ENCODE results near the gene ADSL.
"Not testable (repeated sequence)": the region's sequence is repeated elsewhere in the genome, so short reads cannot be mapped to it uniquely, and the experiment has no call there.

The ADSL gene

GRCh38 chr22:40368016-40368415 is 21.7 kb downstream of the ADSL start:
- no peak overlapping the region for H3K9ac ChIP-seq (ENCODE audit: low read depth, low read length)
- peaks cover 28% of the 10 kb centered on the region for H3K36me3 ChIP-seq (ENCODE audit: insufficient read depth, low read length)
- H3K9me3 ChIP-seq (ENCODE audit: control insufficient read depth, insufficient read depth, low read length) = no peaks in the 10 kb centered on the region
- H3K4me1 ChIP-seq (ENCODE audit: insufficient read depth, low read length) = no peaks in the 10 kb centered on the region

- Histone ChIP-seq H3K36me3 (ENCODE audit: insufficient read depth, low read length) (peaks cover 21% of the 10 kb centered on the region), H3K4me1 (ENCODE audit: insufficient read depth, low read length) (no peaks in the 10 kb centered on the region), H3K9ac (ENCODE audit: low read depth, low read length) (no peak overlapping the region), H3K9me3 (ENCODE audit: control insufficient read depth, insufficient read depth, low read length) (no peaks in the 10 kb centered on the region)
These were observed 22.5 kb downstream of the ADSL start for GRCh38 chr22:40368836-40369235.

GRCh38 chr22:40374567-40374966 is 28.3 kb downstream of the ADSL start:
- Histone ChIP-seq H3K36me3 (ENCODE audit: insufficient read depth, low read length) (peaks cover 4% of the 10 kb centered on the region), H3K9ac (ENCODE audit: low read depth, low read length) (no peak overlapping the region), H3K9me3 (ENCODE audit: control insufficient read depth, insufficient read depth, low read length) (no peaks in the 10 kb centered on the region), H3K4me1 (ENCODE audit: insufficient read depth, low read length) (no peaks in the 10 kb centered on the region)

DNA sequence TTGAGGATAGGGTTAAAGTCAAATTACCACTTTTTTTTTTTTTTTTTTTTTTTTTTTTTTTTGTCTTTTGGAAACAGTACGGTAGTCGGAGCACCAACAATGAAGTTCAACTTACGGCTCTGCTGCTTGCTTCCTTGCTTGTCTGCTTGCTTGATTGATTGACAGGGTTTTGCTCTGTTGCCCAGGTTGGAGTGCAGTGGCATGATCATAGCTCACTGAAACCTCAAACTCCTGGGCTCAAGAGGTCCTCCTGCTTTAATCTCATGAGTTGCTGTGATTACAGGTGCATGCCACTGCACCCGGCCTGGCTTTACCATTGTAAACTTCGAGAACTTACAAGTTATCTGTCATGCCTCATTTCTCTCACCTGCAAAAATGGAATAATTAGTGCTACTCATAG is 29.8 kb downstream of the ADSL start:
- Histone ChIP-seq H3K36me3 (ENCODE audit: insufficient read depth, low read length) (peaks cover 4% of the 10 kb centered on the region), H3K9ac (ENCODE audit: low read depth, low read length) (no peak overlapping the region), H3K4me1 (ENCODE audit: insufficient read depth, low read length) (no peaks in the 10 kb centered on the region), H3K9me3 (ENCODE audit: control insufficient read depth, insufficient read depth, low read length) (no peaks in the 10 kb centered on the region)

- no peaks in the 10 kb centered on the region for H3K4me1 ChIP-seq (ENCODE audit: insufficient read depth, low read length)
- H3K9ac ChIP-seq (ENCODE audit: low read depth, low read length) = no peak overlapping the region
- no peaks in the 10 kb centered on the region for H3K9me3 ChIP-seq (ENCODE audit: control insufficient read depth, insufficient read depth, low read length)
- no peaks in the 10 kb centered on the region for H3K36me3 ChIP-seq (ENCODE audit: insufficient read depth, low read length)
These were observed 31.6 kb downstream of the ADSL start for GRCh38 chr22:40377931-40378330.

GRCh38 chr22:40378448-40378847 is 32.1 kb downstream of the ADSL start:
- not testable (repeated sequence) for H3K36me3 ChIP-seq (ENCODE audit: insufficient read depth, low read length); H3K9me3 ChIP-seq (ENCODE audit: control insufficient read depth, insufficient read depth, low read length); H3K4me1 ChIP-seq (ENCODE audit: insufficient read depth, low read length); H3K9ac ChIP-seq (ENCODE audit: low read depth, low read length)

GRCh38 chr22:40381461-40381860 is 35.2 kb downstream of the ADSL start:
- H3K9ac ChIP-seq (ENCODE audit: low read depth, low read length) = no peak overlapping the region
- peaks cover 5% of the 10 kb centered on the region; the same call in 1 of the 2 replicates for H3K4me1 ChIP-seq (ENCODE audit: insufficient read depth, low read length)
- no peaks in the 10 kb centered on the region for H3K36me3 ChIP-seq (ENCODE audit: insufficient read depth, low read length)
- no peaks in the 10 kb centered on the region for H3K9me3 ChIP-seq (ENCODE audit: control insufficient read depth, insufficient read depth, low read length)

DNA sequence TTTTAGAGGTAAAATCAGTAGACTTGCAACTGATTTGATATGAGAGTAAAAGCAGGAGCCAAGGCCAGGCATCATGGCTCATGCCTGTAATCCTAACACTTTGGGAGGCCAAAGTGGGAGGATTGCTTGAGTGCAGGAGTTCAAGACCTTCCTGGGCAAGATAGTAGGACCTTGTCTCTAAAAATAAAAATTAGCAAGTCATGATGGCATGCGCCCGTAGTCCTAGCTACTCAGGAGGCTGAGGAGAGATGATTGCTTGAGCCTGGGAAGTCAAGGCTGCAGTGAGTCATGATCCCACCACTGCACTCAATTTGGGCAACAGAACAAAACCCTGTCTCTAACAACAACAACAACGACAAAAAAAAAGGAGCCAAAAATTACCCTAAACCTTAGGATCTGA is 37.6 kb downstream of the ADSL start:
- no peaks in the 10 kb centered on the region for H3K9me3 ChIP-seq (ENCODE audit: control insufficient read depth, insufficient read depth, low read length)
- H3K4me1 ChIP-seq (ENCODE audit: insufficient read depth, low read length) = peaks cover 5% of the 10 kb centered on the region; the same call in 1 of the 2 replicates
- no peak overlapping the region for H3K9ac ChIP-seq (ENCODE audit: low read depth, low read length)
- H3K36me3 ChIP-seq (ENCODE audit: insufficient read depth, low read length) = no peaks in the 10 kb centered on the region

DNA sequence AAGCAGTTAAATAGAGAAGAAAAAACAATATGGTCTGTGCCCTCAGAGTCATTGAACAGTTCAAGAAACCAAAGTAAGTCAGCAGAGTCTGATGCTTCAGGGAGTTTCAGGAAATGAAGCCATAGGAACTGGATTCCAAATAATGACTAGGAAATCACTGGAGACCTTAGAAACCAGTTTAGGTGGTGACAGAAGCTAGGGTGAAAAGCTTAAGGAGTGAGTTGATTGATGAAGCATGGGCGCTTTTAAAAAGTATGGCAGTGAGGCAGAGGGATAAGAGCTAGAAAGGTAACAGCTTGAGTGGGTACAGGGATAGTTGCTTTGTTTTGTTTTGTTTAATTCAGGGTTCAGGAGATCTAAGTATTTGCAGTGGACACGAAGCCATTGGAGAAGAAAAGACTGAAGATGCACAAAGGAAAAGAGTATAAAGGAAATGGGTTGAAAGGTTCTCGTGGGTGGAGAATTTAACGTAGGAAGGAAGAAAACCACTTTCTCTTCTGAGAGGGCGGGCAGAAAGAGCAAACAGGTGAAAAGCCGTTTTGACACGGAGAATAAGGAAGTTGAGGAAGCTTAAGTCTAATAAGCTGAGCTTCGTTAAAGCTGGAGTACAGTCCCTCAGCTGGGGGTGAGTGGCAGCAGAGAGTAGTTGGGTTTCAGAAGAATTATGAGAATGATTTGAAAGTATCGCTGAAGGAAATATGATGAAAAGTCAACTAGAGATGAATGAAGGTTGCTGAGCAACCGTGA is 38.9 kb downstream of the ADSL start:
- H3K4me1 ChIP-seq (ENCODE audit: insufficient read depth, low read length) = peaks cover 5% of the 10 kb centered on the region; the same call in 1 of the 2 replicates
- H3K9me3 ChIP-seq (ENCODE audit: control insufficient read depth, insufficient read depth, low read length) = no peaks in the 10 kb centered on the region
- H3K9ac ChIP-seq (ENCODE audit: low read depth, low read length) = no peak overlapping the region
- no peaks in the 10 kb centered on the region for H3K36me3 ChIP-seq (ENCODE audit: insufficient read depth, low read length)

DNA sequence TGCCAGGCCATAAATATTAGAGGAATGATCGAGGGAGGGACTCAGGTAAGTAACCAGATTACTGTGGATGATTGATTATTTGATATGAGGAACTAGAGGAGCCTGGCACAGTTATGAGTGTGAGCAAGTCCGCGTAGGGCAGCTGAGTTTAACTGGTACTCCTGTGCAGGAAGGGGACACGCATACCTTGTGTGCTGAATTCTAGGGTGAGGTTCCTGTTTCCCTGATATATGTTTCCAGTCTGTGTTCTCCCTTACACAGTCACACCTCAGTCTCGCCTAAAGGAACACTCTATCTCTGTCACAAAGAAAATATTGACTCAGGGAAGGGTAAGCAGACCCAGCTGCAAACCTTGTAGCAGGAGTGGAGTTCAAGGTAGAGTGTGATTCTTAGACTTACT is 41.4 kb downstream of the ADSL start:
- H3K36me3 ChIP-seq (ENCODE audit: insufficient read depth, low read length) = no peaks in the 10 kb centered on the region
- no peak overlapping the region for H3K9ac ChIP-seq (ENCODE audit: low read depth, low read length)
- H3K4me1 ChIP-seq (ENCODE audit: insufficient read depth, low read length) = peaks cover 5% of the 10 kb centered on the region; the same call in 1 of the 2 replicates
- H3K9me3 ChIP-seq (ENCODE audit: control insufficient read depth, insufficient read depth, low read length) = no peaks in the 10 kb centered on the region

- Histone ChIP-seq H3K36me3 (ENCODE audit: insufficient read depth, low read length) (no peaks in the 10 kb centered on the region), H3K9me3 (ENCODE audit: control insufficient read depth, insufficient read depth, low read length) (no peaks in the 10 kb centered on the region), H3K4me1 (ENCODE audit: insufficient read depth, low read length) (peaks cover 5% of the 10 kb centered on the region; the same call in 1 of the 2 replicates), H3K9ac (ENCODE audit: low read depth, low read length) (no peak overlapping the region)
These were observed 41.9 kb downstream of the ADSL start for GRCh38 chr22:40388231-40388630.

- H3K36me3 ChIP-seq (ENCODE audit: insufficient read depth, low read length) = no peaks in the 10 kb centered on the region
- H3K9me3 ChIP-seq (ENCODE audit: control insufficient read depth, insufficient read depth, low read length) = no peaks in the 10 kb centered on the region
- no peak overlapping the region for H3K9ac ChIP-seq (ENCODE audit: low read depth, low read length)
- no peaks in the 10 kb centered on the region for H3K4me1 ChIP-seq (ENCODE audit: insufficient read depth, low read length)
These were observed 45.1 kb downstream of the ADSL start for GRCh38 chr22:40391417-40391816.

DNA sequence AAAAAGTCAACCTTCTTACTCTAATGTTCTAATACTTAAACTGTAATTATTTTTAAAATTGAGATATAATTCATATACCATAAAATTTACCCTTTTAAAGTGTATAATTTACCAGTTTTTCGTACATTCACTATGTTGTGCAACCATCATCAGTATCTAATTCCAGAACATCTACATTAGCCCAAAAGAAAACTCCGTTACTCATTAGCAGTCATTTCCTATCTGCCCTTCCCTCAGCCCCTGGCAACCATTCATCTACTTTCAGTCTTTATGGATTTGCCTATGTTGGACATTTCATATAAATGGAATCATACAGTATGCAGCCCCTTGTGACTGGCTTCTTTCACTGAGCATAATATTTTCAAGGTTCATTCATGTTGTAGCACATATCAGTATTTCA is 46.3 kb downstream of the ADSL start:
- Histone ChIP-seq H3K9ac (ENCODE audit: low read depth, low read length) (no peak overlapping the region), H3K9me3 (ENCODE audit: control insufficient read depth, insufficient read depth, low read length) (no peaks in the 10 kb centered on the region), H3K36me3 (ENCODE audit: insufficient read depth, low read length) (no peaks in the 10 kb centered on the region), H3K4me1 (ENCODE audit: insufficient read depth, low read length) (no peaks in the 10 kb centered on the region; the same call in 1 of the 2 replicates)

- Histone ChIP-seq H3K4me1 (ENCODE audit: insufficient read depth, low read length) (no peaks in the 10 kb centered on the region; the same call in 1 of the 2 replicates), H3K9ac (ENCODE audit: low read depth, low read length) (no peak overlapping the region), H3K9me3 (ENCODE audit: control insufficient read depth, insufficient read depth, low read length) (no peaks in the 10 kb centered on the region), H3K36me3 (ENCODE audit: insufficient read depth, low read length) (no peaks in the 10 kb centered on the region)
These were observed 48.3 kb downstream of the ADSL start for GRCh38 chr22:40394607-40395006.

DNA sequence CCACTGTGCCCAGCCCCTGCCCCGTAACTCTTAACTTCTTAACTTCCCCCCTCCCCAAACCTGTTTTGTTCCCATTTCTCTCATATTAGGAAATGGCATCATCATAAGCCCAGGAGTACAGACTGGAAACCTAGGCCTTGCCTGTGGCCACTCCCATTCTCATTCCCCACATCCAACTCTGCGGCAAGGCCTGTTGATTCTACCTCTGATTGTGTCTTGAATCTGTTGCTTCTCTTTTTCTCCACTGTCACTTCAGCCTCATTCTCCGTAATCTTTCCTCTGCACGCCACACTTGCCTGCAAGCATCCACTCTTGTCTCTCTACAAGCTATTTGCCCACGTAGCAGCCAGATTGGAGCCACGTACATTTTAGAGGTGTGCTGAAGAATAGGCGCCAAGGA is 49.3 kb downstream of the ADSL start:
- no peaks in the 10 kb centered on the region for H3K36me3 ChIP-seq (ENCODE audit: insufficient read depth, low read length)
- H3K9me3 ChIP-seq (ENCODE audit: control insufficient read depth, insufficient read depth, low read length) = no peaks in the 10 kb centered on the region
- no peak overlapping the region for H3K9ac ChIP-seq (ENCODE audit: low read depth, low read length)
- no peaks in the 10 kb centered on the region; the same call in 1 of the 2 replicates for H3K4me1 ChIP-seq (ENCODE audit: insufficient read depth, low read length)

All from ES-I3 (cell line).